ENCODE measurements around the gene UXT. TPM values are rescaled to one million over a fixed set of nuclear protein-coding genes. Genes with fewer than 3 reads are reported as not detected.

Gene UXT
- total and polyA plus RNA-seq, 2 donors, result 65.8 to 133 TPM

Other genes with a start within 250 kb of the UXT start
- 14.5 TPM for gene ZNF41, start 176.0 kb downstream of the UXT start, total RNA-seq
- gene ZNF41, start 176.0 kb downstream of the UXT start, polyA plus RNA-seq, result 5.1 TPM
- gene ARAF, start 98.0 kb downstream of the UXT start, total RNA-seq, result 12.3 TPM
- gene ARAF, start 98.0 kb downstream of the UXT start, polyA plus RNA-seq, result 45.4 TPM
- gene TIMP1, start 76.7 kb downstream of the UXT start, total RNA-seq, result 77.2 TPM
- 555 TPM for gene TIMP1, start 76.7 kb downstream of the UXT start, polyA plus RNA-seq
- gene SYN1, start 39.3 kb downstream of the UXT start, total RNA-seq, result 0.63 TPM
- gene SYN1, start 39.3 kb downstream of the UXT start, polyA plus RNA-seq, result 2.0 TPM
- gene CFP, start 29.2 kb downstream of the UXT start, total RNA-seq, result 0.79 TPM
- gene CFP, start 29.2 kb downstream of the UXT start, polyA plus RNA-seq, result 3.3 TPM
- 8.6 TPM for gene ELK1, start 8.6 kb downstream of the UXT start, total RNA-seq
- 30.2 TPM for gene ELK1, start 8.6 kb downstream of the UXT start, polyA plus RNA-seq
- gene ZNF81, start 177.7 kb upstream of the UXT start, total RNA-seq, result 14.4 TPM
- gene ZNF81, start 177.7 kb upstream of the UXT start, polyA plus RNA-seq, result 2.0 TPM

Measured in urinary bladder (tissue), 2 donors.